GM21423 (cell line): ENCODE results near the gene FER1L5.

Experiments
- ATAC-seq: cut with Tn5 transposase; IDR thresholded peaks from one replicate; pipeline ENCODE4 v1.9.1; 2021; ENCODE audit warnings: mild to moderate bottlenecking, moderate library complexity; ENCODE audit not compliant: unreplicated experiment

Gene FER1L5

GRCh38 chr2:96739076-96739632, 96.6 kb downstream of the FER1L5 start:
- no peak for ATAC-seq

GRCh38 chr2:96739633-96740428, 97.3 kb downstream of the FER1L5 start, which contains the start of gene LMAN2L:
Gene LMAN2L, minus strand, starts transcription at chr2:96740064. Its CDS starts 24 bp downstream, at chr2:96740040.
- peak; percentile 99 for ATAC-seq

DNA sequence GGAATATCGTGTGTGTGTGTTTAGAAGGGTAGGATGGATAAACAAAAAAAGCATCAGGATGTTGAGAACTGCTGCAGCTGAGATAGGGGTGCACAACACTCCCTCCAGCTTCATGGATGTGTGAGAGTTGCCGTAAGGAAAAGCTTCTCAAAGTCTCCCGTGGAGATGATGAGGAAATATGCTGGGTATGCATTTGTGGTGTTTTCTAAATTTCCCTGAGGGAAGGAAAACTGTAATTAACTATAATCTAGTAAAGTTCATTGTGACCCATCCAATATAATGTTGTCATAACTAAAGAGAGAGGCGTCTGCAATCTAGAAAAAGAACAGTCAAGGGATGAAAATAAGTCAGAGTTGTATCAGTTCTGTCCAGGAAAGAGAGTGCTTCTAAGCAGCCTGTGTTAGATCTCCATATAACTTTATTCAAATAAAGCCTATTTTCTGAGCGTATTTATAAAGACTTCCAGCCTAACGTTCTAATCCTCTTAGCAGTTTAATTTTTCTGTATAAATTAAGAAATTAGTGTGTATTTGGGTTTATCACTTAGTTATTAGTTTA, 104.6 kb downstream of the FER1L5 start:
- ATAC-seq, result no peak

DNA sequence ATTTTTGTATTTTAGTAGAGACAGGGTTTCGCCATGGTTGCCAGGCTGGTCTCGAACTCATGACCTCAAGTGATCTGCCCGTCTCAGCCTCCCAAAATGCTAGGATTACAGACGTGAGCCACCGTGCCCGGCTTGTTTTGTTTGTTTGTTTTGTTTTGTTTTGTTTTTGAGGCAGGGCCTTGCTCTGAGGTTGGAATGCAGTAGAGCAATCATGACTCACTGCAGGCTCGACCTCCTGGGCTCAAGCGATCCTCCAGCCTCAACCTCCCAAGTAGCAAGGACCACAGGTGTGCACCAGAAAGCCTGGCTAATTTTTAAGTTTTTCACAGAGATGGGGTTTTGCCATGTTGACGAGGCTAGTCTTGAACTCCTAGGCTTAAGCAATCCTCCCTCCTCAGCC, 109.2 kb downstream of the FER1L5 start:
- ATAC-seq, result no peak

DNA sequence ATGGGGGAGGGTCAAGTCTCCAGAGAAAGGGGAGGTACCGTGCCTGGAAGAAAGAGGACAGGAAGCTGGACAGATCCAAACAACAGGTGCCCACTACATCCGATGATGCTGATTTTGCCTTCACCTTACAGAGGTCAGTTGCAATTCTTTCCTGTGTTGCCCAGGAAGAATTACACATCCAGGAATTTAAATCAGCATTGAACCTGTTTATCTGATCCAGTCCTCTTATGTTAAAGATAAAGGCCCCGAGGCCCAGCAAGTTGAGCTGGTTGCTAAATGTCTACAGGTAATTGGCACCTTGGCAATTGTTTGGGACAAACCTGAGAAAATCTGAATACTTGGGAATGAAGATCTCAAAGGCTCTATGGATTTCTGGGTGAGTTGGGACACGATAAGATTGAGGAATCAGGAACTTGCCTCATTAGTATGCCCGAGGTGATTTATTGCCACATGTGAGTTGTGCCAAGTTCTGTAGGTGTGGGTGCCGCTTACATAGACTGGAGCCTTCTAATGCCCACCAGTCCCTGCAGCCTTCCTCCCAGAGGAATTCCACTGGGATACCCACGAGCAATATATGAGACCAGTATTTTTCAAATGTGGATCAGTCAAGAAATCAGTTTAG, 111.2 kb downstream of the FER1L5 start:
- no peak for ATAC-seq

GRCh38 chr2:96754317-96754716, 111.8 kb downstream of the FER1L5 start:
- no peak for ATAC-seq
